ENCODE measurements around the gene LHFPL3.
A peak's percentile ranks its signal among the peaks of the same experiment; 100 is the strongest.
"Not testable (repeated sequence)": the region's sequence is repeated elsewhere in the genome, so short reads cannot be mapped to it uniquely, and the experiment has no call there.

LHFPL3 gene

GRCh38 chr7:104894726-104895521 is 566.5 kb downstream of the LHFPL3 start:
- DNase-seq (ENCODE audit: low read depth in 2 of 2) = no peak

- no peak for DNase-seq (ENCODE audit: low read depth in 2 of 2)
Observed at GRCh38 chr7:104895522-104896236, 567.3 kb downstream of the LHFPL3 start.

GRCh38 chr7:104898434-104898833 is 570.0 kb downstream of the LHFPL3 start:
- DNase-seq (ENCODE audit: low read depth in 2 of 2) = no peak

- no peak for DNase-seq (ENCODE audit: low read depth in 2 of 2)
Observed at GRCh38 chr7:104900525-104901239, 572.3 kb downstream of the LHFPL3 start.

GRCh38 chr7:104901240-104901619 is 572.8 kb downstream of the LHFPL3 start:
- DNase-seq (ENCODE audit: low read depth in 2 of 2) = no peak

GRCh38 chr7:104902183-104902582 is 573.8 kb downstream of the LHFPL3 start:
- no peak for DNase-seq (ENCODE audit: low read depth in 2 of 2)

- no peak for DNase-seq (ENCODE audit: low read depth in 2 of 2)
Observed at GRCh38 chr7:104903044-104903443, 574.6 kb downstream of the LHFPL3 start.

GRCh38 chr7:104903846-104904245 is 575.4 kb downstream of the LHFPL3 start:
- DNase-seq (ENCODE audit: low read depth in 2 of 2) = no peak

- DNase-seq (ENCODE audit: low read depth in 2 of 2) = no peak
Observed at GRCh38 chr7:104906032-104906431, 577.6 kb downstream of the LHFPL3 start.

GRCh38 chr7:104906556-104906955 is 578.2 kb downstream of the LHFPL3 start:
- no peak for DNase-seq (ENCODE audit: low read depth in 2 of 2)

GRCh38 chr7:104908636-104909035 is 580.2 kb downstream of the LHFPL3 start:
- no peak for DNase-seq (ENCODE audit: low read depth in 2 of 2)

GRCh38 chr7:104909096-104909495 is 580.7 kb downstream of the LHFPL3 start:
- DNase-seq (ENCODE audit: low read depth in 2 of 2) = no peak

- no peak for DNase-seq (ENCODE audit: low read depth in 2 of 2)
Observed at GRCh38 chr7:104914421-104914820, 586.0 kb downstream of the LHFPL3 start.

GRCh38 chr7:104921596-104921995 is 593.2 kb downstream of the LHFPL3 start:
- DNase-seq (ENCODE audit: low read depth in 2 of 2) = no peak

- DNase-seq (ENCODE audit: low read depth in 2 of 2) = no peak
Observed at GRCh38 chr7:104922182-104923009, 594.0 kb downstream of the LHFPL3 start.

- DNase-seq (ENCODE audit: low read depth in 2 of 2) = peak; percentile 57 to 67
Observed at GRCh38 chr7:104923010-104923421, 594.6 kb downstream of the LHFPL3 start.

GRCh38 chr7:104926189-104926588 is 597.8 kb downstream of the LHFPL3 start:
- not testable (repeated sequence) for DNase-seq (ENCODE audit: low read depth in 2 of 2)

GRCh38 chr7:104926601-104927041 is 598.2 kb downstream of the LHFPL3 start:
- DNase-seq (ENCODE audit: low read depth in 2 of 2) = no peak

- DNase-seq (ENCODE audit: low read depth in 2 of 2) = no peak
Observed at GRCh38 chr7:104927055-104927454, 598.7 kb downstream of the LHFPL3 start.

- DNase-seq (ENCODE audit: low read depth in 2 of 2) = no peak
Observed at GRCh38 chr7:104928721-104929400, 600.5 kb downstream of the LHFPL3 start.

- DNase-seq (ENCODE audit: low read depth in 2 of 2) = no peak
Observed at GRCh38 chr7:104929921-104930320, 601.5 kb downstream of the LHFPL3 start.
